CD4-positive, alpha-beta T cell treated with Interleukin-15 for 4 hours (primary cell): Measurements from ENCODE around the gene SLC5A11.
A peak's percentile ranks its signal among the peaks of the same experiment; 100 is the strongest.
"Not testable (repeated sequence)": the region's sequence is repeated elsewhere in the genome, so short reads cannot be mapped to it uniquely, and the experiment has no call there.

Source experiments
- DNase-seq: peaks from one replicate; pipeline ENCODE4 v3.0.0-alpha.2; 2020; ENCODE audit warnings: low spot score

Gene SLC5A11

DNA sequence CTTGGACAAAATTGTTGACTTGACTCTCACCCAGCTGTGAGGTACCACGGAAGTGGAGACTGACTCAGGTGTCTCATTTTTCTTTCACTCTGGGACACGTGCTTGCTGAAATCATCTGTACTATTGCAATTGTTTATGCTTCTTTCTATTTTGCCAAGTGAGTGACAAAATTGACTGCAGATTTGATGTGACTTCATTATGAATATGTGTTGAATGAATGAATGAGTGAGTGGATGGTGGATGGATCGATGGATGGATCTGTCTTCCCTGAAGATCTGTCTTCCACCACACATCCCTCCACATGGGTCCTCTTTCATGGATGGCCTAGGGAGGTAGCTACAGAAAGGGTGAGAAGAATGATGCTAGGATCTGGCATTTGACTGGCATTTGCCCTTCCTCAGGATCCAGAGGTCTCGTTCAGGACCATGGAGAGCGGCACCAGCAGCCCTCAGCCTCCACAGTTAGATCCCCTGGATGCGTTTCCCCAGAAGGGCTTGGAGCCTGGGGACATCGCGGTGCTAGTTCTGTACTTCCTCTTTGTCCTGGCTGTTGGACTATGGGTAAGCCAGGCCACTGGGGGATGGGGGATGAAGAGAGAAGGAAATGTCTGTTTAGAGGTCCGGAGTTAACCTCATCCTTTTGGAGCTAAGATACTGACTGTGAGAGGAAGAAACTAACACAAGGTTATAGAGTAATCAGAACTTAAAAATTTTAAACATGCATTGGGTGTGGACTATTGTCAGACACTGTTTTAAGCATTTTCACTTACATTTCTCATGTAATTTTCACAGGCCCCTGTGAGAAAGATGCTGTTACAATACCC is 12.7 kb downstream of the SLC5A11 start:
- peak; percentile 4 for DNase-seq

DNA sequence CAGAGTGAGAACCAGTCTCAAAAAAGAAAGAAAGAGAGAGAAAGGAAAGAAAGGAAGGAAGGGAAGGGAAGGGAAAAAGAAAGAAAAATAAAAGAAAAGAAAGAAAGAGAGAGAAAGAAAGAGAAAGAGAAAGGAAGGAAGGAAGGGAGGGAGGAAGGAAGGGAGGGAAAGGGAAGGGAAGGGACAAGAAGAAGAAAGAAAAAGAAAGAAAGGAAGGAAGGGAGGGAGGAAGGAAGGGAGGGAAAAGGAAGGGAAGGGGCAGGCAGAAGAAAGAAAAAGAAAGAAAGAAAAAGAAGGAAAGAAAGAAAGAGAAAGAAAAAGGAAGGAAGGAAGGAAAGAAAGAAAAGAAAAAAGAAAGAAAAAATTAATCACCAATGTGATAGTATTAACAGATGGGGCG is 15.7 kb downstream of the SLC5A11 start:
- DNase-seq = no peak

DNA sequence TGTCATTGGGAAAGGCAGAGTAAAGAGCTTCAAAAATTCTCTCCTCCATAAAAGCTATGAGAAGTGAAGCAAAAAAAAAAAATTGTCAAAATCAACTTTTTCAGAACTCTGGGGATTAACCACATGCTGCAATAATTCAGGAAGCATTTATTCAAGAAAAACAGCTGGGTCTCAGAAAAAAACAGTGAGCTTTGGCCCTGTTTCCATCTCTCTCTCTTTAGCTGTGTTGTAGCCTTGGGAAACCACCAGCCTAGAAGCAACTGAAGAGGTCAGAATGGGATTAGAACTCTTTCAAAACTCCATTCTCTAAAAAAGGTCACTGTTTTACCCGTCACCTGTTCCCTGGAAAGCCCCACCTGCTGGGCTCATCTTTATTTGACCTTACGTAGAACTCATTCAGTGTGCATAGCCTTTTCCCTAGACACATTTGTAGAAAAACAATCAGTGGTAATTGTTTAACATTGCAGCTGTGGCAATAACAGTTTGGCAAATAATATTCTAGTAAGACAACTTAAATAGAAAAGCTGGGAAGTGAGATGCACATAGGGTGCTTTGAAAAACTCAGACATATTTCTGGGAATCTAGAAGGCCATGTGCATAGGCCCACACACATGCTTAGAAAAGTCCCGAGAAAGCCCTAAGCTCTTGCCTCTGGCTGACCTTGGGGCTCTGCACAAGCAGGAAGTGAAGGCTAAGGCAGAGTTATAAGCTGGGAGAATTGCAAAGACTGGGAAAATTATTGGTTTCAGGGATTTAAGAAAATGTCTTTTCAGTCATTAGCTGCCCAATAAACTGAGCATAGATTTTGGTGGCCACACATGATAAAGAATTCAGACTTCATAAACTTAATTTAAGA is 18.0 kb downstream of the SLC5A11 start:
- no peak for DNase-seq

DNA sequence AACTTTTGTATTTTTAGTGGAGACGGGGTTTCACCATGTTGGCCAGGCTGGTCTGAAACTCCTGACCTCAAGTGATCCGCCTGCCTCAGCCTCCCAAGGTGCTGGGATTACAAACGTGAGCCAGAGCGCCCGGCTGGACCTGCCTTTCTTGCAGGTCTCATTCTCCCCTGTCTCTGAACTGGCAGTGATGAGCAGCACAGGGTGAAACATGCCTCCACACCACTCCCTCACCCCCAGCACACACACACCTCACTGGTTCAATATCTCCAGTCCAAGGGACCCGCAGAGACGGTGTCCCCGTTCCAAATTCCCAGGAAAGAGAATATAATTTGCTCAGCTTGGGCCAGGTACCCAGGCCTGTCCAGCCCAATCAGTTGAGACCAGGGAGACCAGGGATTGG is 23.3 kb downstream of the SLC5A11 start:
- DNase-seq = no peak

DNA sequence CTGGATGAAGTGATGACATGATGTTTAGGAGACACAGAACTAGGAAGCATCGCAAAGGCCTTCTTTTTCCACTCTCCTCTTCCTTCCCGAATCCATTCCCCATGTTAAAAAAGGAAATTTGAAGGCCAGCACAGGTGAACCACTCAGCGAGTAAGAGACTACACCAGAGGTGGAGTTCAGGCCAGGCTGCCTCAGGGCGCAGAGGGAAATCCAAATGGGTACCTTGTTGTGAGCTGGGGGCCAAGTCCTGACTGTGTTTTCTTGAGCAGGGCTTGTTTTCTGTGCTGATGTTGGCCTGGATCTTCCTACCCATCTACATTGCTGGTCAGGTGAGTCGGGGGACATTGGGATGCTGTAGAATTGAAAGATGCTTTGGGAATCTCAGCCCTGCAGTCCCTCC is 26.1 kb downstream of the SLC5A11 start:
- no peak for DNase-seq

DNA sequence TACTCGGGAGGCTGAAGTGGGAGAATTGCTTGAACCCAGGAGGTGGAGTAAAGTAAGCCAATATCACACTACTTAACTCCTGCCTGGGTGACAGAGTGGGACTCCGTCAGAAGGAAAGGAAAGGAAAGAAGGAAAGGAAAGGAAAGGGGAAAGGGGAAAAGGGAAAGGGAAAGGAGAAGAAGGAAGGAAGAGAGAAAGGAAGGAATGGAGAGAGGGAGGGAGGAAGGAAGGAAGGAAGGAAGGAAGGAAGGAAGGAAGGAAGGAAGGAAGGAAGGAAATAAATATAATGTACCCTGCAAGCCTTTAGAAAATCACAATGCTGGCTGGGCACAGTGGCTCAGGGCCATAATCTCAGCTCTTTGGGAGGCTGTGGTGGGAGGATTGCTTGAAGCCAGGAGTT is 27.3 kb downstream of the SLC5A11 start:
- DNase-seq = no peak

DNA sequence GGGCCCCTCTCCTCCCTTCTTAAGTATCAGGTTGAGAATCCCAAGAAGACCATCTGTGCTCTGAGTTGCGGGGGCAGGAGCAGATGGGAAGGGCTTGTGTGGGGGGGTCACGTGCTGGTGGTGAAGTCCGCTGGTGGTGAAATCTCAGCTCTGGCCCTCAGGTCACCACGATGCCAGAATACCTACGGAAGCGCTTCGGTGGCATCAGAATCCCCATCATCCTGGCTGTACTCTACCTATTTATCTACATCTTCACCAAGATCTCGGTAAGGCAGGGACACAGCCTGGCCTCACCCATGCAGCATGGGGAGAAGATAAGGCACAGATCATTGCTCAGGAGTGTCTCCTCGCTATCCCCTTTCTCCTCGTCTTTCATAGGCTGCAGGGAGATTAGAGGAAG is 29.7 kb downstream of the SLC5A11 start:
- DNase-seq = no peak

DNA sequence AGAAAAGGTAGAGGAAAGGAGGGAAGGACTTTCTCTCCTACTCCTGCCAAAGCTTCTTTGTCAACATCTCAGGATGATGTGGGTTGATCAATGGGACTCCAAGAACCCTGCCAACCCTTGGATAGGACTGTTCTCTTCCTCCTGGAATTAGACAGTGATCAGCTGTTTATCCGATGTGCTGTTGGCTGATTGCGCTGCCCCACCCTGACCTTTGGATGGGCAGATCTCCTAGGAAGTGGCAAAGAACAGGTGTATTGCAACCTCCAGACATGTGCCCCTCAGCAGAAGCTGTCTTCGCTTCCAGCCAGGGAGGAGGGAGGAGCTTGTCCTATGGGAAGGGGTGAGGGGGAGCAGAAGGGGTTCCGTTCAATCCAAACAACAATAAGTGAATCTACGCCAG is 30.5 kb downstream of the SLC5A11 start:
- no peak for DNase-seq

DNA sequence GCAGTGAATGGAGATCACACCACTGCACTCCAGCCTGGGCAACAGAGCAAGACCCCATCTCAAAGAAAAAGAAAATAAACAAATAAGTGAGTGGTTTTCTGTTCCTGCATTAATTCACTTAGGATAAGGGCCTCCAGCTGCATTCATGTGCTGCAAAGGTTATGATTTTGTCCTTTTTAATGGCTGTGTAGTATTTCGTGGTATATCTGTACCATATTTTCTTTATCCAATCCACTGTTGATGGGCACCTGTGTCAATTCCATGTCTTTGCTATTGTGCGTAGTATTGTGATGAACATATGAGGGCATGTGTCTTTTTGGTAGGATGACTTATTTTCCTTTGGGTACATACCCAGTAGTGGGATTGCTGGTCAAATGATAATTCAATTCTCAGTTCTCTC is 33.9 kb downstream of the SLC5A11 start:
- no peak for DNase-seq

DNA sequence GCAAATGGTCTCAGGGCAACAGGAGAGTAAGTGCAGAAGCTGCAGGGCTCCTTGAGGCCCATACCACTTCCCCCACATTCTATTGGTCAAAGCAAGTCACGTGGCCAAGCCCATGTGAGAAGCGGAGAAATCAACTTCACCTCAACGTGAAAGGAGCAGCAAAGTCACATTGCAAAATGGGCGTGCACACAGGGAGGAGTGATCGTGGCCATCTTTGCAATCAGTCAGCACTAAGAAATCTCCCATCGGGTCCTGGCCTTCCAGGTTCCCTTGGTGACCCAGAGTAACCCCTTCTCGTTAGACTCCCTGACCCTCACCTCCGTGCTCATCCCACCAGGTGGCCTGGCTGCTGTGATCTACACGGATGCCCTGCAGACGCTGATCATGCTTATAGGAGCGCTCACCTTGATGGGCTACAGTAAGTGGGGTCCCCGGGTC is 38.0 kb downstream of the SLC5A11 start:
- DNase-seq = no peak

DNA sequence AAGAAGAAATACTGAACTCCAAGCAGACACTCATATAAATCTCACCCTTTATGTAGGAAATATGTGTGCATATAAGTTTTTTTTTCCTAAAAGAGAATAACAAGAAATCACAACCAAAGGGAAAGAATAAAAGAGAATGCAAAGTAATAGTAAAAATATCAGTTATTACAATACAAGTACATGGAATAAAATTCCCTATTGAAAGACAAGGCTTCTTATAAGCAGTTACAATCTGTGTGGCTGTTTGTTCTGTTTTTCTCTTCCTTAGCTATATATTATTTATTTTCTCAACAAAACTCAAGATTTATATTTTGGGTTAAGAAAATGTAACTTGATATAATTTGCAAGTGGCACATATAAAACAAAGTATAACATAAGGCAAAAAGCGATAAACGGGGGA is 41.7 kb downstream of the SLC5A11 start:
- no peak for DNase-seq

DNA sequence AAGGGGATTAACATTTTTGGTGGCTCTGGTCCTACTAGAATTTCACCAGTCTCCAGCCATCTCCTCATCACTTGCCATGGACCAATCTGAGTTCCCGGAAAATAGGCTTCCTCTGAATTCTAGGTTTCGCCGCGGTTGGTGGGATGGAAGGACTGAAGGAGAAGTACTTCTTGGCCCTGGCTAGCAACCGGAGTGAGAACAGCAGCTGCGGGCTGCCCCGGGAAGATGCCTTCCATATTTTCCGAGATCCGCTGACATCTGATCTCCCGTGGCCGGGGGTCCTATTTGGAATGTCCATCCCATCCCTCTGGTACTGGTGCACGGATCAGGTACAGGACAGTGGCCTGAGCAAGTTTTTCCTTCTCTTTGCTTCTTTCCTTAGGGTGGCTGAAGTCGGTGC is 45.0 kb downstream of the SLC5A11 start:
- no peak for DNase-seq

DNA sequence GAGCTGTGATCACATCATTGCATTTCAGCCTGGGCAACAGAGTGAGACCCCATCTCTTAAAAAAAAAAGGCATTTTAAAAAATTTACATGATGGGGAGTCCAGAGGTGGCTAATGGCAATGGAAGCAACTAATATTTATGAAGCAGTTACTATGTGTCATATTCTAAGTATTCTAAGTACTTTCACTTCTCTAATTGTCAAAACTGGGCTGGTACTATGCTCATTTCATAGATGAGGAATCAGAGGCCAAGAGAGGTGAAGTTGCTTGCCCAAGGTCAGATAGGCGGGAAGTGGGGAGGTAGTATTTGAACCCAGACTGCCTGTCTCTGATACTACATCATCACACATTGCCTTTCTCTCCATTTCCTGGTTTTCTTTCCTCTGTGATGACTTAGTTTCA is 50.7 kb downstream of the SLC5A11 start:
- DNase-seq = no peak

DNA sequence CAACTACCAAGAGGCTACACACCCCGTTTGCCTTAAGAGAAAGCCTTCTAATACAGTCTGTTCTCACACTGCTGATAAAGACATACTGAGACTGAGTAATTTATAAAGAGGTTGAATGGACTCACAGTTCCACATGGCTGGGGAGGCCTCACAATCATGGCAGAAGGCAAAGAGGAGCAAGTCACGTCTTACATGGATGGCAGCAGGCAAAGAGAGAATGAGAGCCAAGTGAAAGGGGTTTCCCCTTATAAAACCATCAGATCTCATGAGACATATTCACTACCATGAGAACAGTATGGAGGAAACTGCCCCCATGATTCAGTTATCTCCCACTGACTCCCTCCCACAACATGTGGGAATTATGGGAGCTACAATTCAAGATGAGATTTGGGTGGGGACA is 51.8 kb downstream of the SLC5A11 start:
- DNase-seq = not testable (repeated sequence)

DNA sequence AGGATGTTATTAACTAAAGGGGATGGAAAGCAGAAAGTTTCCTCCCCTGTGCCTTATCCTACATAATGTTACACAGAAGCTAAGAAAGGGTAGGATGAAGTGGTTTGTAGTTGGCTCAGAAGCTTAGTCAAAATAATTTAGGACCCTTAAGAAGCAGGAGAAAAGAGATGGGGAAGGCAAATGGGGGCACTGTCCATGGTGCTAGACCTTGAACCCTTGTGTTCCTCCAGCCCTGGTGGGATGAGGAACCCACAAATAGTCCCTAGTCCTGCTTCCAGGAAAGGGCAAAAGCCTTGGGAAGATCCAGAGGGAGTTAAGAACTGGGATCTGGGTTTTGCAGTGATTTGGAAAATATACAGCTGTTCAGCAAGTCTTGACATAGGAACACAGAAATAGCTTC is 54.5 kb downstream of the SLC5A11 start:
- no peak for DNase-seq

DNA sequence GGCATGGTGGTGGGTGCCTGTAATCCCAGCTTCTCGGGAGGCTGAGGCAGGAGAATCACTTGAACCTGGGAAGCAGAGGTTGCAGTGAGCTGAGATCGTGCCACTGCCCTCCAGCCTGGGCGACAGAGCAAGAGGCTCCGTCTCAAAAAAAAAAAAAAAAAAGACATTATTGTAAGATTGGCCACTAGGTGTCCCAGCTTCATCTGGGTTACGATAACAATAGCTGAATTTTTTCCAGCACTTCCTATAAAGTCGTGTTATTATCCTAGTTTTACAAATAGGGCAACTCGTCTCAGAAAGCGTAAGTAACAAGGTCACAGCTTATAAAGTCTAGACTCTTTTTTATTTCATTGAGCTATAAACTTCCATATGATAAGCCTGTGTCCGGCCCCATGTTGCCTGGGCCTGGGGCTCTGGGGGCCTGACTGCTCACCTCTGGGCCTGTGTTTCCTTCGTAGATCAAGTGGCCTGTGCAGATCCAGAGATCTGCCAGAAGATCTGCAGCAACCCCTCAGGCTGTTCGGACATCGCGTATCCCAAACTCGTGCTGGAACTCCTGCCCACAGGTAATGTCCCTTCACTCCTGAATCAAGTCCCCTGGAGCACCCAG is 60.5 kb downstream of the SLC5A11 start:
- DNase-seq = no peak

DNA sequence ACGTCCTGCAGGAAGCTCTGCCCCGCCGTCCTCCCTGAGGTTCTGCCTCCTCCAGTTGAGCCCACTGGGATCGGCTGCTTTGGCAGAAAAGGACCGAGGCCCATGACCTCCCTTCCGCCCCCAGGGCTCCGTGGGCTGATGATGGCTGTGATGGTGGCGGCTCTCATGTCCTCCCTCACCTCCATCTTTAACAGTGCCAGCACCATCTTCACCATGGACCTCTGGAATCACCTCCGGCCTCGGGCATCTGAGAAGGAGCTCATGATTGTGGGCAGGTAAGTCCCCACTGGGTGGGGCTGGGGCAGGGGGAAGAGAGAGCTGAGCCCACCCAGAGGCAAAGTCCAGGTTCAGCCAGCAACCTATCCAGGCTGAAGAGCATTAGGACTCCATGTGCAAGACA is 61.1 kb downstream of the SLC5A11 start:
- DNase-seq = no peak

DNA sequence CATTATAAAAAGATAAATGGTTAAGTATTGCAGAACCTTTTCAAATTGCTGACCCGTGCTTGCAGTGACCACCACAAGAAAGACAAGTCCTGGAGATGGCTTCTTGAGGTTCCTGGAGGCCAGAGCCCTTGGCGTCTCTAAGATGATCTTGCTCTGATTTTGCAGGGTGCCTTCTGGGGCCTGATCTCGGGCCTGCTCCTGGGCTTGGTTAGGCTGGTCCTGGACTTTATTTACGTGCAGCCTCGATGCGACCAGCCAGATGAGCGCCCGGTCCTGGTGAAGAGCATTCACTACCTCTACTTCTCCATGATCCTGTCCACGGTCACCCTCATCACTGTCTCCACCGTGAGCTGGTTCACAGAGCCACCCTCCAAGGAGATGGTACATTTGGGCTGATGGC is 63.0 kb downstream of the SLC5A11 start:
- DNase-seq = no peak

DNA sequence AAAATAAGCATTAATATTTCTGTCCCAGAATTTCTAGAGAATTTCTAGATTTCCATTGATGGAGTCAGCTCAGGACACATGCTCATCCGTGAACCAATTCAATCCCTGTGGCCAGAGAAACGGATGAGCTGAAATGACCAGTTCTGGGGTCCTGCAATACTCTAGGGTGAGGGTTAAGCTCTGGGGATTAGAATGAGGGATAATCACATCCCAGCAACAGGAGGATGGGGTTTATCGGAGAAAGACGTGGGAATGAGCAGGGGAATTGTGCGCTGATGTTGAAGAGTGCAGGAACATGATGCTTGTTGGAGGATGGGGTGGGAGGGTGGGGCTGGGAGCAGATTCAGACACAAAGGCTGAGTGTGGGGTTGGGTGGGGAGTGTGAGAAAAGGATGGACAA is 64.1 kb downstream of the SLC5A11 start:
- no peak for DNase-seq

DNA sequence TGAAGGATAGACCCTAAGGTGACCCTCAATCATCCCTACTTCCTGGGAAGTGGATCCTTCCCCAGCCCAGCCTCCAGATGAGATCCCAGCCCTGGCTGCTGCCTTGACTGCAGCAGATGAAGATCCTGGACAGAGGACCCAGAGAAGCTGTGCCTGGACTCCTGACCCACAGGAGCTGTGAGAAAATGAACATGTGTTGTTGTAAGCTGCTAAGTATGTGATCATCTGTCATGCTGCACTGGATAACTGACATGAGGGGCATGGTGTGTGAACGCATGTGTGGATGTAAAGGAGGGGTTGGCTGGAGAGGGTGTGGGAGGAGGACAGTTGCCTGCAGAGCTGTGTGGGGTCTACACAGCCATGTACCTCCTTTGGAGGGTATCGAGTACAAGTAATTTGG is 69.3 kb downstream of the SLC5A11 start:
- no peak for DNase-seq

DNA sequence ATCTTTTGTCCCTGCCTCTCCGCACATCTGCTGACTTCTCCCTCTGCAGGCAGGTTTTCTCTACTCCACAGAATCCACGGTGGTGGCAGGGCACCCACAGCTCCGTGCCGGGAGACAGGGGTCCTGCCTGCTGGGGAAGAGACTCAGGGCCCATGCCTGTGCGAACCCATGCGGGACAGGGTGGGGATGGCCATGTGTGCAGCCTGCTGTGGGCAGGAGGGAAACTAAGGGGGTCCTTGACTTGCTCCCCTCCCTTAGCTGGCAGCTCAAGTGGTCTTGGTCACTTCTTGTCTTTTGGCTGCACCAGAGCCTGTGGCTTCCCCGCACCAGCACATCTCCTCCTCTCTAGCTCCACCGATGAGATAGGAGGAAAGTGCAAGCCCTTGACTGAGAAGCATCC is 69.8 kb downstream of the SLC5A11 start:
- no peak for DNase-seq

DNA sequence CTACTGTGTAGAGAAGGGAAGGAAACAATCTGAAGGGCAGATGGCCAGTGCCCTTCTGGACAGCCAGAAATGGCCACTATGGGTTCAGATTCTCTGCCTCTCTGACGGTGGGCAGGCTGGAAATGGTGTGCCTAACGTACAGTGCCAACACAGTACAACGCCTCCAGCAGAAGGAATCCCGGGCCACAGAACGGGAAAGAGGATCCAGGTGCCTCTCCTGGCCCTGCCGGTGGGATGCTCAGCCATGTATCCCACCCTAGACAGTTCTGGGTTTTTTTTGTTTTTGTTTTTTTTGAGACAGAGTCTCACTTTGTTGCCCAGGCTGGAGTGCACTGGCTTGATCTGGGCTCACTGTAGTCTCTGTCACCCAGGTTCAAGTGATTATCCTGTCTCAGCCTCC is 71.5 kb downstream of the SLC5A11 start:
- no peak for DNase-seq

DNA sequence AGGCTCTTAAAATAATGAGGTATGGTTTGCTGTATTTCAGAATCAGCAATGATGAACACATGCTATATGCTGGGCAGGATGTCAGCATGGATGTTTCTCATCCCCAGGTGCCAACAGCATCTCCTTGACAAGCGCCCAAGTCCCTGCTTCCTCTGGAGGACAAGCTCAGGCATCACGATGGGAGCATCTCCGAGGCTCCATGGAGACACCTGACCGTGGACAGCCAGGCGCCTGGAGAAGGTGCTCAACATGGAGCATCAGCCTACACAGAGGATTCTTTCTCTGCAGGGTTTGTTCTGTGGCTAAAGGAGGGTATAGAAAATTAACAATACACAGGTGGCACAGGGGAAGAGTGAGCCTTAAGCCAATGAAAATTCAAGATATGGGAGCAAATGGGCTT is 72.1 kb downstream of the SLC5A11 start:
- no peak for DNase-seq
